IPS-15b (cell line): ENCODE data around the gene RBBP5.

Experiments
- H3K27me3 ChIP-seq: one replicate; pipeline ENCODE4 v1.6.1; 2013; ENCODE audit warnings: low read length; ENCODE audit not compliant: control insufficient read depth, insufficient read depth
- H3K36me3 ChIP-seq: one replicate; pipeline ENCODE4 v1.6.1; 2013; ENCODE audit warnings: low read length; ENCODE audit not compliant: control insufficient read depth, insufficient read depth
- H3K4me1 ChIP-seq: one replicate; pipeline ENCODE4 v1.6.1; 2013; ENCODE audit warnings: mild to moderate bottlenecking, low read length; ENCODE audit not compliant: control insufficient read depth, insufficient read depth
- H3K4me3 ChIP-seq: one replicate; pipeline ENCODE4 v1.5.1; 2013; ENCODE audit warnings: low read depth, low read length
- H3K9ac ChIP-seq: one replicate; pipeline ENCODE4 v1.6.1; 2013; ENCODE audit warnings: low read depth, mild to moderate bottlenecking, low read length
- H3K9me3 ChIP-seq: one replicate; pipeline ENCODE4 v1.6.1; 2013; ENCODE audit warnings: mild to moderate bottlenecking, low read length; ENCODE audit not compliant: control insufficient read depth, insufficient read depth

RBBP5 gene

DNA sequence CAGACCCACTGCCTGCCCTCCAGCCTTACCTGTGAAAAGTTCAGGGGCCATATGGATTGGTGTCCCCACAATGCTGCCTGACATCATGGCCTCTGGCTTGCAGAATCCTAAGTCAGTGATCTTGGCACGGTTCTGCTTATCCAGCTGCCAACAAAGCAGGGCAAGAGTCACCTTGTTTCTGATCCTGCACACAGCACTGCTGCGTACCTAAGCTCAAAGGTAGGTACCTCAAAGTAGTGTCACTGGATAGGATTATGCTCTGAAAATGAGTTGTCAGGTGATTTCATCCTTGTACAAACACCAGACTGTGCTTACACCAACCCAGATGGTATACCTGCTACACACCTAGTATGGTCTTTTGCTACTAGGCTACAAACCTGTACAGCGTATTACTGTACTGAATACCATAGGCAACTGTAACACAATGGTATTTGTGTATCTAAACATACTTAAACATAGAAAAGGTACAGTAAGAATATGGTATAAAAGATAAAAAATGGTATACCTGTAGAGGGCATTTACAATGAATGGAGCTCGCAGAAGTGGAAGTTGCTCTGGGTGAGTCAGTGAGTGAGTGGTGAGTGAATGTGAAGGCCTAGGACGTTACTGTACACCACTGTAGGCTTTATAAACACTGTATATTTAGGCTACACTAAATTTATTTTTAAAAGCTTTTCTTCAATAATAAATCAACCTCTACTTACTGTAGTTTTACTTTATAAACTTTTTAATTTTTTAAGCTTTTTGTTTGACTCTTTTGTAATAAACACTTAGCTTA lies 29.1 kb upstream of the RBBP5 start:
- Histone ChIP-seq H3K9ac (no peak overlapping the region), H3K27me3 (no peaks in the 10 kb centered on the region), H3K36me3 (peaks cover 7% of the 10 kb centered on the region), H3K9me3 (peaks cover 3% of the 10 kb centered on the region), H3K4me1 (no peaks in the 10 kb centered on the region), H3K4me3 (no peak overlapping the region)

DNA sequence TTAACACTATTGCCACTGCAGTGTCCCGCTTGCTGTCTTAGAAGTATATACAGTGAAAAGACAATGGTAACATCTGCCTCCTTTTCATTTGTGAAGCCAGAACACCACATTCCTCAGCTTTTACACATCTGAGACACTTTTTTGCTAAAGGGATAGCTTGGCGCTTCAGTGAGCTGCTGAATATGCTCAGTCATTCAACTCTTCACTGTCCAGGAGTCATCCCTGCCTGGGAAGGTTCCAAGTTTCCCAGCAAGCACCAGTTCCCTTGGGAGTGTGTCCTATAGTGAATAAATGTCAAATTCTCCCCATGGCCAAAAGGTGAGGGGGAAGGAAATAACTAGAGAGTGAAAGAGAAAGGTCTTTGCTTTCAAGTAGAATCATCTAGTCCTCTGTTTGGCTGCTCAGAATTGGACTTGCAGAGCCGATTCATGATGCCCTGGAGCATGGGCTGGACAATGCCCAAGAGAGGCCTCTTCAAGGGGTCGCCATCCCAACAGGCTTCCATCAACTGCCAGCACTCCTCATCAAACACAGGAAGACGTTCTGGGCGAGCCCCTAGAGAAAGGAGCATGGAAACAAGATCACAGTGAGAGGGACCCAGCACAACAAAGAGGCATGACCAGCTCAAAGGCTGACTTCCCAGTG lies 25.5 kb upstream of the RBBP5 start:
- H3K27me3 ChIP-seq: no peaks in the 10 kb centered on the region
- no peaks in the 10 kb centered on the region for H3K9me3 ChIP-seq
- peaks cover 4% of the 10 kb centered on the region for H3K36me3 ChIP-seq
- H3K9ac ChIP-seq: no peak overlapping the region
- no peaks in the 10 kb centered on the region for H3K4me1 ChIP-seq
- H3K4me3 ChIP-seq: no peak overlapping the region

DNA sequence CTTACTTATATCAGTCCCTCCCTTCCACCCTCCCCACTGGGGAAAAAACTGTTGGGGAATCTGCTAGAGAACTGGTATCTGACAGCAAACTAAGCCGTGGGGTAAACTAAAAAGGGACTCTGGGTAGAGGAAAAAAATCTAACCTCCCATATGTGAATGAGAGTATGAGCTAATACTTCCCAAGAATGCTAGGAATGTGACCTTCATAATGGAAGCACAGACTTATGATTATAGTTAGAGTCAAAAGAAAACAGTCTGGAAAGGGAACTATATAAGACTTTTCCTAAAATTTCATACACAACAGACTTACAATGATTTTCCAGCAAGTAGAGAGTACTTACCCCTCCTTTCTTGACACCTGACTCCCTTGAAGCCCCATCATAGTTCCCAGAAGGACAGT lies 23.0 kb upstream of the RBBP5 start:
- Histone ChIP-seq H3K36me3 (peaks cover 4% of the 10 kb centered on the region), H3K4me3 (no peak overlapping the region), H3K9ac (no peak overlapping the region), H3K9me3 (no peaks in the 10 kb centered on the region), H3K27me3 (no peaks in the 10 kb centered on the region), H3K4me1 (peaks cover 4% of the 10 kb centered on the region)

DNA sequence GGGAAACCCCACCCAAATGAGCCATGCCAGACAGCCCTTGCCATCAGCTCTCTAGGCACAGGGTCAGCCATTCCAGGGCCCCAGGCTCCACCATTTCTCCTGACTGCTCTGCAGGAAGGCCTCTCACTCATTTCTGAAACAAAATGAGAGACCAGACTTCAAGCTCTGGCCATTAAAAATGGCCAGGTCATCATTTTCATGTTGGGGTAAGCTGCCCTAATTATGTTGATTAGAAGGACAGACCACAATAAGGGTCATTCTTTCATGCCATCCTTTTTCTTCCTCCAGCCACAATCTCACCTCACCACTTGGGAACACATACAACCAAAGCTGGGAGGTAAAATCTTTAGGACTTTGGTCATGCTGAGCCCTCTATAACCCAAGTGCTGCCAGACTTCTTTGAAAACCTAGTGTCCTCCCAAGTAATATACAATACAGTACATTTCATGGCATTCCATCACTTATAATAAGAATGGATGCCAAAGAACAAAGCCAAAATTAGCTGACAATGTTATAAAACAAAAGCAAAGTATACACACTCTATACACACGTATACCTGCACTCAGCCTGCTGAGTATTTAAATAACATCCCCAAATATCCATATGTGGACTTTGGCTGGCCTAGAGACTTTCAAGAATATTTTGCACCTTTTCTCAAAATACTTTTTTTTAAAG lies 22.4 kb upstream of the RBBP5 start:
- Histone ChIP-seq H3K4me3 (no peak overlapping the region), H3K27me3 (no peaks in the 10 kb centered on the region), H3K9me3 (no peaks in the 10 kb centered on the region), H3K4me1 (peaks cover 4% of the 10 kb centered on the region), H3K9ac (no peak overlapping the region), H3K36me3 (peaks cover 4% of the 10 kb centered on the region)

DNA sequence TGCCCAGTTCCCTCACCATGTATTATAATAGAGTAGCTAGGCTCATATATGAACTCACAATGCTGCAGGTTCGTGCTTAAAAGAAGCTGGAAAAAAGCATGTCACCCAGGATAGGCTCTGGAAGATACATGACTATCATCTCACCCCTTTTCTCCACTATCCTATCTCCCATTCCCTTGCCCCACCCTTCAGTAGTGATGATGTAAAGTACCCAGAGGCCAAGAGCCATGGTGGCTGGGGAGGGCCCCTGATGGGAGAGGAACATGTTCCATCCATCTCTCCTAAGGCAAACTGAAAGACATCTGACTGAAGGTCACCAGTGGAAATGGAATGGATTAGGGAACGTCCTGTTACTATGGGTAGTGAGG lies 20.3 kb upstream of the RBBP5 start:
- no peak overlapping the region for H3K4me3 ChIP-seq
- H3K36me3 ChIP-seq: no peaks in the 10 kb centered on the region
- no peaks in the 10 kb centered on the region for H3K27me3 ChIP-seq
- H3K9me3 ChIP-seq: no peaks in the 10 kb centered on the region
- H3K4me1 ChIP-seq: peaks cover 8% of the 10 kb centered on the region
- H3K9ac ChIP-seq: no peak overlapping the region

DNA sequence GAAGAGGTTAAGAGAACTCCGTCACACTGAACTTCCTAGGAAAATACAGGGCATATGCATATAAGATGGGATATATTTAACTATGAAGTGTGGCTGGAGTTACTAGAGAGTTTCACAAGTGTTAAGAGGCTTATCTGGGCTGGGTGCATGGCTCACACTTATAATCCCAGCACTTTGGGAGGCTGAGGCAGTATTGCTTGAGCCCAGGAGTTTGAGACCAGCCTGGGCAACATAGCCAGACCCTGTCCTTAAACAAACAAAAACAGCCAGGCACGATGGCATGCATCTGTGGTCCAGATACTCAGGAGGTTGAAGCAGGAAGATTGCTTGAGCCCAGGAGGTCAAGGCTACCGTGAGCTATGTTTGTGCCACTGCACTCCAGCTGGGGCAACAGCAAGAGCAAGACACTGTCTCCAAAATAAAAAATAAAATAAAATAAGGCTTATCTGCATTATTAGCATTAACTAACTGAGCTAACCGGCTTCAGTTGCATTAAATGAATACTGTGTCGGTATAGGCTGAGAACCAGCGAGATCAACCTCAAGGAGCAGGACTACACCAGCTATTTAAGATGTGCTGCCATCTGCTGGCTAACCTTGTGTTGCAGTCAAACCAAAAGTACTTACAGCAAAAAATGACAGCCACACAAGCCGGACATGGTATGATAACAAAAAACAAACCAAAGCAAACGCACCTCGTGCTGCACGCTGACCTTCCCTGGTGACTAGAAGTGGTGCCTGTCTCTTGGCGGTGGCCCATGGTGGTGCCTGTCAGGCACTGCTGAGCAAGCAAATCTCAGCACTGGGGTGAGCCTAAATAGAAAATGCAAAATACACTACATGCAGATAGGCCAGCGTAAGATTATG lies 19.7 kb upstream of the RBBP5 start:
- H3K4me3 ChIP-seq: no peak overlapping the region
- H3K4me1 ChIP-seq: peaks cover 8% of the 10 kb centered on the region
- H3K36me3 ChIP-seq: no peaks in the 10 kb centered on the region
- no peaks in the 10 kb centered on the region for H3K9me3 ChIP-seq
- H3K27me3 ChIP-seq: no peaks in the 10 kb centered on the region
- no peak overlapping the region for H3K9ac ChIP-seq

DNA sequence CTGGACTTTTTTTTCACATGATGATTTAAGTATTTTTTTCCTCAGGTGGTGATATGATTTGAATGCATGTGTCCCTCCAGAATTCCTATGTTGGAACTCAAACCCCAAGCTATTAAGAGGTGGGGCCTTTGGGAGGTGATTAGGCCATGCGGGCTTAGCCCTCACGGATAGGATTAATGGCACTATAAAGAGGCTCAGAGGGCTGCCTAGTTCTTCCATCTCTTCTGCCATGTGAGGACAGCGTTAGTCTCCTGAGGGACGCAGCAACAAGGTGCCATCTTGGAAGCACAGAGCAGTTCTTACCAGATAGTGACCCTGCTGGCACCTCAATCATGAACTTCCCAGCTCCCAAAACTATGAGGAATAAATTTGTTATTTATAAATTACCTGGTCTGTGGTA lies 18.3 kb upstream of the RBBP5 start:
- H3K9ac ChIP-seq: no peak overlapping the region
- no peaks in the 10 kb centered on the region for H3K27me3 ChIP-seq
- H3K36me3 ChIP-seq: no peaks in the 10 kb centered on the region
- H3K4me3 ChIP-seq: no peak overlapping the region
- no peaks in the 10 kb centered on the region for H3K9me3 ChIP-seq
- H3K4me1 ChIP-seq: peaks cover 8% of the 10 kb centered on the region

DNA sequence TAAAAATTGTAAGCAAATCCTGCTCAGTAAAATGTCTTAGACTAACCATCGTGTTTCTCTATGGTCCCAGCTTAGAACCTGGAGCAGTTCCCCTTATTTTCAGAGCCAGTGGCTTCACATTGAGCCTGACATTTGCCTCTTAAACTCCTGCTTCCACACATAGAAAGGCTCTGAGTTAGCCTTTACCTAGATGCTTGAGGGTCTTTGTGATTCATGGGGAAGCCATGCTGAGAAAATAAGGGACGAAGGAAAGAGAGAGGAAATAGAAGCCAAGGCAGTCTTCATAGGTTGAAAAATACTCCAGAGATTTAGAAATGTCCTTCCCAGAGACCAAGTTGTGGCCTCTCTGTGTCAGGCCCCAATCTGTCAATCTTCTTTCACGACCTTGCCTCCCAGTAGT lies 16.1 kb upstream of the RBBP5 start:
- H3K9ac ChIP-seq: peak overlapping the region; percentile 19
- H3K4me1 ChIP-seq: peaks cover 8% of the 10 kb centered on the region
- H3K27me3 ChIP-seq: no peaks in the 10 kb centered on the region
- H3K36me3 ChIP-seq: no peaks in the 10 kb centered on the region
- H3K9me3 ChIP-seq: no peaks in the 10 kb centered on the region
- H3K4me3 ChIP-seq: no peak overlapping the region

DNA sequence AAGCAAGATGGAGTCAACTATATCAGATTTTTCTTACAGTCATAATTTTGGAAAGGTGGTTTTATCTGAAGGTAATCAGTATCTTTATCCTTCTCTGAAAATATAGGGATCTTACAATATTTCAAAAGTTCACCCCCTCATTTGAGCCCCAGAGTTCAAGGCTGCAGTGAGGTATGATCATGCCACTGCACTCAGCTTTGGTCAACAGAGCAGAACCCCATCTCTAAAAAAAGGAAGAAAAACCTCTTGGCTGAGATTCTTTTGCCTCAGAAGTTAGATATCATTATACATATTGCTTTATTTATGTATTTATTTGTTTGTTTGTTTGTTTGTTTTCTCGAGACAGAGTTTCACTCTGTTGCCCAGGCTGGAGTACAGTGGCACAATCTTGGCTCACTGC lies 11.5 kb upstream of the RBBP5 start:
- no peaks in the 10 kb centered on the region for H3K27me3 ChIP-seq
- no peaks in the 10 kb centered on the region for H3K9me3 ChIP-seq
- H3K4me1 ChIP-seq: peaks cover 3% of the 10 kb centered on the region
- H3K4me3 ChIP-seq: no peak overlapping the region
- H3K36me3 ChIP-seq: no peaks in the 10 kb centered on the region
- H3K9ac ChIP-seq: no peak overlapping the region

DNA sequence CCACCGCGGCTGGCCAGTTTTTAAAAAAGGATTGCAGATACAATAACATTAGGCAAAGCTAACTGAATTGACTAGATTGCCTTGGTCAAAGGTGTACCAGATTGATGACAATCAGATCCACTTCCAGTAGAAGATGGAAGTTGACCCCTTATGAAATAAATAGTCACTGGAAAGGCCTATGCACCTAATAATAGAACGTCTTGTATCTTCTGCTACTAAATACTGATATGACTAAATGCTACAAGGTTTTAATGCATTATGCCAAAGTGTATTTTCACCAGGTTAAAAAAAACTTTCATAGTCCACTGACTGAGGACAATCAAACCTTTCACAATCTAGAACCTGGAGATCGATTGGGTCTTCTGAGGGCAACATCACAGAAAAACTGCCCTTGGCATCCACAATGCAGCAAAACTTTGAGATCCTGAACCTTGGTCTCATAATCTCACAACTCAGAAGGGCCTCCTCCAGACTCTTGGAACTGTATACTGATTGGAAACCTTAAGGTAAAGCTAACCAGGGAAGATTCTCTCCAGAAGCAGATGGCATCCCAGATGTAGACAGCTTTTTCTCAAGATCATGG lies 7.8 kb upstream of the RBBP5 start:
- no peak overlapping the region for H3K4me3 ChIP-seq
- no peak overlapping the region for H3K9ac ChIP-seq
- no peaks in the 10 kb centered on the region for H3K27me3 ChIP-seq
- H3K4me1 ChIP-seq: no peaks in the 10 kb centered on the region
- H3K9me3 ChIP-seq: no peaks in the 10 kb centered on the region
- H3K36me3 ChIP-seq: no peaks in the 10 kb centered on the region

DNA sequence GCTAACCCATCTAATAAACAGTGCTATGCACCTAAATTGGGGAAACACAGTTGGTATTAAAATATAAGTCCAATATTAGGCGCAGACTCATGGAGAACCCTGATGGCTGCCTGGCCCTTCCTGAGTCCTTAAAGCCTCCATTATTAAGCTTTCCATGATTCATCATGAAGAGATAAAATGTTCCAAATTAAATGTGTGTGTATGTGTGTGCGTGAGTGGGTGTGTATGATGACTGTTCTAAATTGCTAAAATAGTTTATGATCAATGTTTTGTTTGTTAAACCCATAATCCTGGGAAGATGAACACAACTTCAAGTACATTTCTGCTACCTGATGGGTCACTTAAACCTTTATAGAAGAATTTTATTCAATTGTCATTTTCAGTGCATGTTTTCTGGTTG lies 6.3 kb upstream of the RBBP5 start:
- Histone ChIP-seq H3K36me3 (no peaks in the 10 kb centered on the region), H3K9ac (no peak overlapping the region), H3K9me3 (no peaks in the 10 kb centered on the region), H3K27me3 (no peaks in the 10 kb centered on the region), H3K4me1 (no peaks in the 10 kb centered on the region), H3K4me3 (no peak overlapping the region)
